AG04450 (cell line): ENCODE data around the gene CAV1. TPM values are rescaled to one million over a fixed set of nuclear protein-coding genes. Genes with fewer than 3 reads are reported as not detected.

Source experiments
- CTCF ChIA-PET: fragments of 300-600, 350-600 bp; formaldehyde crosslinking; extraction: SDS; loops from one replicate; lab custom pipeline; 2022; ENCODE audit warnings: antibody characterized with exemption, inconsistent platforms; lab: Charles Lee
- POLR2A ChIA-PET: fragments of 350-600 bp; formaldehyde crosslinking; extraction: SDS; loops from one replicate; lab custom pipeline; 2021; ENCODE audit warnings: antibody characterized with exemption, inconsistent platforms; lab: Yijun Ruan, JAX
- DNase-seq: peaks from one replicate; pipeline ENCODE4 v3.0.0-alpha.2; 2011; ENCODE audit warnings: low read depth, low spot score
- H3K27ac ChIP-seq: one replicate; pipeline ENCODE4 v1.5.1; 2012; ENCODE audit warnings: low read depth, low read length, control low read depth
- H3K27me3 ChIP-seq: one replicate; pipeline ENCODE4 v1.6.0; 2012; ENCODE audit warnings: low read length; ENCODE audit not compliant: control insufficient read depth, insufficient read depth
- H3K4me3 ChIP-seq: 2 replicates; pipeline ENCODE4 v1.5.1; 2011; ENCODE audit warnings: mild to moderate bottlenecking, low read depth, low read length, control low read depth
- H3K9me3 ChIP-seq: 2 replicates; pipeline ENCODE4 v1.5.1; 2012; ENCODE audit warnings: low read length; ENCODE audit not compliant: control insufficient read depth, insufficient read depth
- CTCF ChIP-seq: IDR thresholded peaks from 2 replicates; pipeline ENCODE4 v1.5.1; 2011; ENCODE audit warnings: low read depth, low read length, control low read depth, inconsistent platforms
- polyA plus RNA-seq: library from polyadenylated mRNA; depleted of rRNA; stranded (reverse); fragments of >200 nt; gene quantifications from 2 replicates; pipeline ENCODE4 v1.2.3, GENCODE V29; 2011

Gene CAV1
- polyA plus RNA-seq, 1 experiment, result 1,209 TPM

GRCh38 chr7:116530107-116530820 is 5.4 kb downstream of the CAV1 start:
- Histone ChIP-seq H3K4me3 (peak overlapping the region; percentile 50), H3K9me3 (no peaks in the 10 kb centered on the region; the same call in 1 of the 2 replicates), H3K27me3 (no peaks in the 10 kb centered on the region), H3K27ac (no peak overlapping the region)
- ChIA-PET POLR2A (no interaction called here), CTCF (interaction anchor here (0.6 to 6.4 kb wide), 5 partner anchors 58 to 357 kb away, joined by 3 to 110 read pairs (median 5); no protein-coding TSS in a partner anchor)
- DNase-seq, result no peak
- no peak for TF ChIP-seq CTCF

DNA sequence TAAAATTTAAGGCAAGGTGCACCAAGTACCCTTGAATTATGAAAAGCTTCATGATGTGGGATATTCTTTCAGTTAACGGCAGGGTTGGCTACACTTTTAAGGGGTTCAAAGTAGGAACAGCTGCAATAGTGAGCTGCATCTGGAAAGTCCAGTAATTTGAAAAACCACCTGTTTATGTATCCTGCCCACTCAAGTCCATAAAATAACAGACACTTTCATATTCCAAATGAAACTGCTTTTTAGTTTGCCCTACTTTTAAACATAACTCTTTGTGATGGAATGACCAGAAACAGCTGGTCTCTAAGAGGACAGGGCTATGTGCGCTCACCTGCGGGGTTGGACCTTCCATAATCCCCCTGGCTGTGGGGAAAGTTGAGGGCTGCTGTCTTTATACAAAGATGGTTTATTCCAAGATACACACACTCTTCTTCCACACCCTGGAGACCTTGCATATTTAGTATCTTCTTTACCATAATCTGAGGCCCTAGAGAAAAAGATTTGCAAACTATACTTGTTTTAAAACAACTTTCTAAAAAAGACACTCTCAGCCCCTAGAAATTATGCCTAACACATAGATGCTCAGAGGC is 7.4 kb downstream of the CAV1 start:
- DNase-seq, result no peak
- no peaks in the 10 kb centered on the region for H3K9me3 ChIP-seq
- H3K27me3 ChIP-seq, result no peaks in the 10 kb centered on the region
- ChIA-PET POLR2A (no interaction called here), CTCF (interaction anchor here (1.3 to 2.0 kb wide), 3 partner anchors 57 to 359 kb away, joined by 3 to 9 read pairs (median 4); no protein-coding TSS in a partner anchor)
- peak overlapping the region; percentile 21; the same call in 1 of the 2 replicates for H3K4me3 ChIP-seq
- H3K27ac ChIP-seq, result no peak overlapping the region
- TF ChIP-seq CTCF, result no peak

GRCh38 chr7:116534790-116535189 is 10.0 kb downstream of the CAV1 start:
- peak overlapping the region; percentile 3 for H3K27ac ChIP-seq
- DNase-seq, result no peak
- no peak for TF ChIP-seq CTCF
- no peaks in the 10 kb centered on the region for H3K27me3 ChIP-seq
- POLR2A ChIA-PET, result no interaction called here
- H3K4me3 ChIP-seq, result no peak overlapping the region
- no peaks in the 10 kb centered on the region for H3K9me3 ChIP-seq
- CTCF ChIA-PET, result interaction anchor here (1.7 kb wide), 1 partner anchor 276 kb away, joined by 3 read pairs; no protein-coding TSS in a partner anchor

GRCh38 chr7:116535416-116535815 is 10.6 kb downstream of the CAV1 start:
- DNase-seq, result no peak
- H3K4me3 ChIP-seq, result no peak overlapping the region
- H3K27me3 ChIP-seq, result no peaks in the 10 kb centered on the region
- H3K9me3 ChIP-seq, result no peaks in the 10 kb centered on the region
- H3K27ac ChIP-seq, result no peak overlapping the region
- no peak for TF ChIP-seq CTCF
- CTCF ChIA-PET, result interaction anchor here (1.1 to 1.2 kb wide), 2 partner anchors 9 to 54 kb away, joined by 3 to 8 read pairs; no protein-coding TSS in a partner anchor
- POLR2A ChIA-PET, result no interaction called here

GRCh38 chr7:116538138-116538537 is 13.3 kb downstream of the CAV1 start:
- no peak for TF ChIP-seq CTCF
- ChIA-PET CTCF (no interaction called here), POLR2A (interaction anchor here (0.6 kb wide), 1 partner anchor 286 kb away, joined by 4 read pairs; no protein-coding TSS in a partner anchor)
- Histone ChIP-seq H3K27ac (no peak overlapping the region), H3K4me3 (no peak overlapping the region), H3K27me3 (no peaks in the 10 kb centered on the region), H3K9me3 (no peaks in the 10 kb centered on the region)
- no peak for DNase-seq
